HG03139 (cell line): ENCODE data around the gene NEDD8.

ENCODE experiments used
- ATAC-seq: cut with Tn5 transposase; IDR thresholded peaks from one replicate; pipeline ENCODE4 v1.9.1; 2021; ENCODE audit not compliant: unreplicated experiment

NEDD8 gene

GRCh38 chr14:24182110-24182882 lies 49.9 kb downstream of the NEDD8 start:
- no peak for ATAC-seq

DNA sequence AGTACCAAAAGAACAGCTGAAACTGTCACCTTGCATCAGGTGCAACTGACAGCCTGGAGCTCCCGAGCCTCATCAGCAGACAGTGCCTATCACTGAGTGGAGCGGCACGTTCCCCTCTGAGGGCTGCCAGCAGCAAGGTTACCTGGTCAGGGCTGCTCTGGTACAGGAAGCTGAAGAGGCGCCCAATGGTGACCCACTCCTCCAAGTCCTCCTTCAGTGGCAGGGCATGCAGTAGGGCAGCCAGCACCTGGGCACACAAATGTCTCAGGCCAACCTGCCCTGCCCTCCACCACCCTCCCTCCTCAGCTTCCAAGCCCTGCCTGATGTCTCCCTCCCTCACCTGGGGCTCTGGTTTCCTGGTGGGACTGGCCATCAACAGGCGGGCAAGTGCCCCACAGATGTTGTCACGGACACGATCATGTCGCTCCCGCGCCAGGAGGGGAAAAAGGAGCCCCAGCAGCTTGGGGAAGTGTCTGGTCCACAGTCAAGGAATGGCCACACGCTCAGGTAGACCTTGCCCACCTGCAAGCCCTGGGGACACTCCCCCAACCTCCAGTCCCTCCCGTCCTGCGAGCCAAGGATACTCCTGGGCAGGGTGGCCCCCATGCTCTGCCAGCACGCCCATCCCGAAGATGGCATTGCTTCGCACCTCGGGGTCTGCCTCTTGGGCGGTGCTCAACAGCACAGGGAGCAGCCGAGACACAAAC lies 50.6 kb downstream of the NEDD8 start:
- no peak for ATAC-seq

GRCh38 chr14:24179961-24180796 lies 52.0 kb downstream of the NEDD8 start:
- ATAC-seq = no peak

- no peak for ATAC-seq
Observed at GRCh38 chr14:24179294-24179960, 52.7 kb downstream of the NEDD8 start.

GRCh38 chr14:24178399-24179178 lies 53.6 kb downstream of the NEDD8 start:
- no peak for ATAC-seq

DNA sequence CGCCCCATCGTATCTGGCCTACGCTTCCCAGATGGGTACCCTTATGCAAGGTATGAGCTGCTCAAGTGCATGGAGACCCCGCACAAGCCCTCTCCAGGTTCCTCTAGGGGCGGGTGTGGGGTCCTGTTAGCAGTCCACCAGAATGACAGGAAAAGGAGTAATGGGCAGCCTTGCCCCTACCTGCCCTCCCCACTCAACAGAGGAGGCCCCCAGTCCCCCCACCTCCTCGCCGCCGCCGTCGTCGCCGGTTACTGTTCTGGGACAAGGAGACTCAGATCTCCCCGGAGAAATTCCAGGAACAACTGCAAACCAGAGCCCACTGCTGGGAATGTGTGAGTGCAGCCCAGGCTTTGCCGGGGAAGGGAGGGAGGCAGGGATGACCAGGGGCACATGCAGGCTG lies 54.3 kb downstream of the NEDD8 start:
- ATAC-seq = no peak

DNA sequence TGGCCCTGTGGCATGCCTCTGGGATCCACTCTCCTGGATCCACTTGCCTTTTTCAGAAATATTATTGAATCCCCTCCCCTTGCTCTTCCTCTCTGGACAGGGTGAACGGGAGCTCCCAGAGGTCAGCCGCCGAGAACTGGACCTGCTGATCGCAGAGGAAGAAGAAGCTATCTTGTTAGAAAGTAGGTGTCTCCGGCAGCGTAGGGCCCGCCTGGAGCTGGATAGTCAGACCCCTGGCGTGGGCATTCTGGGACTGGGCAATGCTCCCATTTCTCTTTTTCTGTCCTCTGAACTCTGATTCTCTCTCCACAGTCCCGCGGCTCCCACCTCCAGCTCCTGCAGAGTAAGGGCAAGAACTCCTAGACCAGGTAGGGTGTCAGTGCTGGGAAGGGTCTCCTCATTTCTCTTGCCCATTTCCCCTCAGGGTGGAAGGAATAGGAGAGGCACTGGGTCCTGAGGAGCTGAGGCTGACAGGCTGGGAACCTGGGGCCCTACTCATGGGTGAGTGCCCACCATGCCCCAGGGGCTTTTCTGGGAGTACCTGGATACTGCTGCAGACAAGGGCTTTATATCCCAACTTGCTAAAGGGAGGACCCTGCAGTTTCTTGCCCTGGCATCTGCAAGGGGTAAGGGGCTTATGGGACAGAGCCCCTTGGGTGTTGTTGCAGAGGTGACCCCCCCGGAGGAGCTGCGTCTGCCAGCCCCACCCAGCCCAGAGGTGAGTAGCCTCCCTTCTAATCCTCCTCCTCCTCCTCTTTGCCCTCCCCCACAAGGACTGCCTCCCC lies 54.9 kb downstream of the NEDD8 start:
- ATAC-seq = no peak

GRCh38 chr14:24176599-24176998 lies 55.6 kb downstream of the NEDD8 start:
- no peak for ATAC-seq

DNA sequence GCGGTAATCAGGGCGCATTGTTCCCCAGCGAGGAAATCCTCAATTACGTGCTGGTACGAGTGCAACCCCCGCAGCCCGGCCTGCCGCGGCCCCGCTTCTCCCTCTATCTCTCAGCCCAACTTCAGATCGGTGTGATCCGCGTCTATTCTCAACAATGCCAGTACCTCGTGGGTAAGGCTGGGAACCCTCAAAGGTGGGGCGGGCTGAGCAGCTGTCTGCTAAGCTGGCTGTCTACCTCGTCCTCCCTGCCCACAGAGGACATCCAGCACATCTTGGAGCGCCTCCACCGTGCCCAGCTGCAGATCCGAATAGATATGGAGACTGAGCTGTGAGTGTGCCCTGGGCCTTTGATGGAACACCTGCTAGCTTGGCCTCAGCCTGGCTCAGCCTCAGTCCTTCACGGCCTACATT lies 59.3 kb downstream of the NEDD8 start:
- no peak for ATAC-seq

DNA sequence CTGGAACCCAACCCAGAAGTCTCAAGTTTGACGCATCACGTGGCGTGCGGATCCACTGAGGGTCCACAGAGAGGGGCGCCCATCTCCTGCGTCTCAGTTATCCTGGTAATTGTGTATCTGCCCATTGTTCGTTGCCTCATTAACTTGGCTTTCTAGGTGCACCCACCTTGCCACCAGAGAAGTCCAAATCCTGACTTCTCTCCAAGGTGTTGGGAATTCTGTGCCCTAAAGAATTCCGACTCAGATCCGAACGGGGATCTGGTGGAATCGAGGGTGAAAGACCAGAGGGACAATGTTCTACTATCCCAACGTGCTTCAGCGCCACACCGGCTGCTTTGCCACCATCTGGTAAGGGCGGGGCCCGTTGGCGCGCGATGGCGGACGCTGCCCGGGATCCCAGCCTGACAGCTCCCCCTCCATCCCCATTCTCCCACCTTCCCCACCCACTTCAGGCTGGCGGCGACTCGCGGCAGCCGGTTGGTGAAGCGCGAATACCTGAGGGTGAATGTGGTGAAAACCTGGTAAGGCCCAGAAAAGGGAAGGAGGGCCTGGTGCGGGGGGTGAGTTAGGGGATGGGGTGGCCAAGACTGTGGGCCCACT lies 59.8 kb downstream of the NEDD8 start:
- ATAC-seq = no peak

GRCh38 chr14:24171422-24172260 lies 60.5 kb downstream of the NEDD8 start, which contains the start of gene REC8:
TSS of gene REC8 (plus strand) at chr14:24172080. CDS start at chr14:24172553, 473 bp downstream.
- peak; percentile 65 for ATAC-seq

DNA sequence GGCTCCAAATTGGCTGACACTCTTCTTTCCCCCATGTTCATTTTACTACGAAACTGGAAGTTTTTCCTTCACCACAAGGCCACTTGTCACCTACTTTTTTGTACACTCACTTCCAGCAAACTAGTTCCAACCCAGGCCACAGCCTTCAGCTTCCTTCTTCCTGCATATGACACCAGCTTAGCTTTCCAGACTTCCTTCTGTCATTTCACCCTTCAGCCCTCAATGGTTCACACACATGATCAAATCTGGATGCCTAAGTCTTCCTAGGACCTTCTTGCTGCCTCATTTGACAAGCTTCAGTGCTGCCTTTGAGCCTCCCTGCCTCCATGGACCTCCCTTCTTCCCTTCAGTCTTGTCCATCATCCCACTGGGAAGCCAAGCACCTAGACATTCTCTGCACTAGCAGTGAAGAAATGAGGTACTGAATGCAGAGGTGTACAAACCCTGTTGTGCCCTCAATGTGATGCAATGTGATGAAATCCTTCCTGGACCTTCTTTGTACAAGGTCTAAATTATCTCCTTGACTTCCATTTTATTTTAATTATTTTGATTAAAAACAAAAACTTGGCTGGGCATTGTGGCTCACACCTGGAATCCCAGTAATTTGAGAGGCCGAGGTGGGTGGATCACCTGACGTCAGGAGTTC lies 64.6 kb downstream of the NEDD8 start:
- no peak for ATAC-seq
